HG02973 (cell line): Measurements from ENCODE around the gene KDSR.

Experiments
- ATAC-seq: cut with Tn5 transposase; IDR thresholded peaks from one replicate; pipeline ENCODE4 v1.9.1; 2021; ENCODE audit warnings: moderate library complexity; ENCODE audit not compliant: unreplicated experiment

Gene KDSR

GRCh38 chr18:63307551-63308200 is 59.3 kb downstream of the KDSR start:
- no peak for ATAC-seq

- ATAC-seq: no peak
These were observed 60.0 kb downstream of the KDSR start for GRCh38 chr18:63306819-63307550.

- ATAC-seq: no peak
These were observed 60.8 kb downstream of the KDSR start for GRCh38 chr18:63306249-63306648.

GRCh38 chr18:63303547-63303946 is 63.5 kb downstream of the KDSR start:
- no peak for ATAC-seq

- no peak for ATAC-seq
These were observed 64.2 kb downstream of the KDSR start for GRCh38 chr18:63302636-63303405.

GRCh38 chr18:63302220-63302619 is 64.8 kb downstream of the KDSR start:
- ATAC-seq: no peak

GRCh38 chr18:63301434-63301833 is 65.6 kb downstream of the KDSR start:
- no peak for ATAC-seq

- no peak for ATAC-seq
These were observed 66.9 kb downstream of the KDSR start for GRCh38 chr18:63299837-63300745.

GRCh38 chr18:63298400-63299365 is 68.3 kb downstream of the KDSR start:
- ATAC-seq: no peak

GRCh38 chr18:63297687-63298399 is 69.2 kb downstream of the KDSR start:
- no peak for ATAC-seq

- no peak for ATAC-seq
These were observed 73.1 kb downstream of the KDSR start for GRCh38 chr18:63293935-63294334.

GRCh38 chr18:63292831-63293683 is 73.9 kb downstream of the KDSR start:
- no peak for ATAC-seq

- no peak for ATAC-seq
These were observed 75.7 kb downstream of the KDSR start for GRCh38 chr18:63291278-63291677.

- ATAC-seq: no peak
These were observed 76.2 kb downstream of the KDSR start for GRCh38 chr18:63290821-63291200.

- ATAC-seq: no peak
These were observed 76.7 kb downstream of the KDSR start for GRCh38 chr18:63290166-63290820.

GRCh38 chr18:63288311-63288710 is 78.7 kb downstream of the KDSR start:
- ATAC-seq: no peak

- no peak for ATAC-seq
These were observed 79.2 kb downstream of the KDSR start for GRCh38 chr18:63287691-63288220.
